Ovary (tissue), 9 donors: ENCODE results near the gene BRSK2. TPM values are rescaled to one million over a fixed set of nuclear protein-coding genes. Genes with fewer than 3 reads are reported as not detected.

Experiments
- DNase-seq, 5 donors: peaks; one replicate each; pipeline ENCODE4 v3.0.0-alpha.2; 2019 to 2020
- H3K27ac ChIP-seq, 2 donors: fragments of 200-600 bp; one replicate each; pipeline versions ENCODE4 v1.5.1 to v1.8.0; 2019 to 2022
- H3K27me3 ChIP-seq: fragments of 200-600 bp; one replicate; pipeline ENCODE4 v1.8.0; 2022
- H3K36me3 ChIP-seq: fragments of 200-600 bp; sonication (generic); one replicate; pipeline ENCODE4 v1.5.1; 2019
- H3K4me1 ChIP-seq: one replicate; pipeline ENCODE4 v1.8.1; 2013; ENCODE audit warnings: mild to moderate bottlenecking, moderate library complexity; ENCODE audit not compliant: insufficient read depth
- H3K4me3 ChIP-seq: fragments of 200-600 bp; sonication (generic); one replicate; pipeline ENCODE4 v1.5.1; 2017
- H3K9me3 ChIP-seq, 2 donors: fragments of 200-600 bp in 1 of 2; sonication (generic) in 1 of 2; one replicate each; pipeline versions ENCODE4 v1.5.1 to v1.8.1; 2013 to 2019; ENCODE audit warnings: mild to moderate bottlenecking in 1 of 2, moderate library complexity in 1 of 2
- CTCF ChIP-seq, 3 donors: fragments of 450-650 bp in 2 of 3; fragments of 200-600 bp in 1 of 3; IDR thresholded peaks; one replicate each; pipeline versions ENCODE4 v1.5.1 to v1.8.0; 2016 to 2022; ENCODE audit warnings: antibody characterized with exemption in 3 of 3, mild to moderate bottlenecking in 1 of 3
- EP300 ChIP-seq: sonication (generic); formaldehyde crosslinking; IDR thresholded peaks from one replicate; pipeline ENCODE4 v1.6.1; 2017; ENCODE audit warnings: antibody characterized with exemption
- POLR2A ChIP-seq: fragments of 450-650 bp; IDR thresholded peaks from one replicate; pipeline ENCODE4 v1.6.1; 2017; ENCODE audit warnings: antibody characterized with exemption, mild to moderate bottlenecking, moderate library complexity
- WGBS, 3 donors: extraction: QIAGEN DNeasy Blood & Tissue Kit in 1 of 3; methylation state at CpG; one replicate each; pipeline versions ENCODE4 v1.1.5 to v1.1.7; 2013 to 2017; 5-methylcytosine and 5-hydroxymethylcytosine counted together
- intact Hi-C, 4 donors: fragments of 100-400 bp; cut with DNase I; formaldehyde crosslinking; loops; one replicate each; pipeline versions ENCODE4 v1.11.0 to v1.15.1; 2022 to 2023
- polyA plus RNA-seq, 2 donors: library from polyadenylated mRNA; stranded (reverse); fragments of 200-250 nt in 1 of 2; fragments of 350-450 nt in 1 of 2; fragmentation: Illumina TruSeq in 1 of 2; extraction: RNeasy Lipid Tissue Mini Kit (QIAGEN cat#74804) in 1 of 2; gene quantifications; one replicate each; pipeline ENCODE4 v1.2.3, GENCODE V29; 2013 to 2014
- total RNA-seq, 7 donors: library from RNA; depleted of rRNA in 2 of 7; stranded (reverse); fragments of >200 nt in 2 of 7; fragmentation: NEBNext Ultra II Directional in 3 of 7; extraction: Animal tissue kit (Norgen Biotek cat#: 25700) in 3 of 7; gene quantifications; one replicate each; pipeline versions ENCODE4 v1.1.0 to v1.2.4, GENCODE V29; 2016 to 2023
- donor health status: DM: no; HTN: no; CAD: no; lungs with moderate emphysema.
- donor health status: DM: no; HTN: no; CAD: no.
- donor health status: Bipolar disorder and iron deficiency.
- donor health status: DM: yes; HTN: yes; CAD: no.
- donor health status: DM: no; HTN: no; CAD: no.
- donor health status: DM: yes; HTN: yes; CAD: no.

Gene BRSK2
- total and polyA plus RNA-seq, 9 donors, result 0.22 to 1.5 (median 0.52) TPM

- H3K27me3 ChIP-seq, result no peaks in the 10 kb centered on the region
- no peak overlapping the region for H3K4me3 ChIP-seq
- H3K4me1 ChIP-seq, result peaks cover 35% of the 10 kb centered on the region
- H3K27ac ChIP-seq, result no peak overlapping the region
- intact Hi-C loops, result no loop called here
- WGBS, 3 donors, result 90 to 94% (median 92%) methylated on average over 28 of the region's 28 CpGs
- DNase-seq, result peak in 1 of 5 donors; percentile 10
- no peaks in the 10 kb centered on the region for H3K36me3 ChIP-seq
- TF ChIP-seq EP300 (no peak), POLR2A (no peak), CTCF (IDR thresholded peaks at IDR 0.05) (no peak)
- no peaks in the 10 kb centered on the region for H3K9me3 ChIP-seq
These were observed 115.0 kb downstream of the BRSK2 start for GRCh38 chr11:1504581-1505290.

- Histone ChIP-seq H3K4me1 (peaks cover 35% of the 10 kb centered on the region), H3K9me3 (no peaks in the 10 kb centered on the region)
- DNase-seq, result no peak
These were observed 115.7 kb downstream of the BRSK2 start for GRCh38 chr11:1505480-1505879.

GRCh38 chr11:1506981-1507380 is 117.2 kb downstream of the BRSK2 start:
- WGBS, 3 donors, result 76 to 88% (median 87%) methylated on average over 9 of the region's 9 CpGs
- Histone ChIP-seq H3K4me1 (peaks cover 35% of the 10 kb centered on the region), H3K4me3 (no peak overlapping the region), H3K36me3 (no peaks in the 10 kb centered on the region), H3K27me3 (no peaks in the 10 kb centered on the region), H3K9me3 (no peaks in the 10 kb centered on the region), H3K27ac (no peak overlapping the region)
- DNase-seq, result peak in 1 of 5 donors; percentile 9
- TF ChIP-seq CTCF (IDR thresholded peaks at IDR 0.05), result no peak
- no peak for TF ChIP-seq EP300
- no peak for TF ChIP-seq POLR2A
- intact Hi-C loops, result no loop called here

More at GRCh38 chr11:1505480-1505879, 115.7 kb downstream of the BRSK2 start:
- H3K27ac ChIP-seq, result no peak overlapping the region
- no peaks in the 10 kb centered on the region for H3K36me3 ChIP-seq
- TF ChIP-seq CTCF (IDR thresholded peaks at IDR 0.05), result no peak
- TF ChIP-seq EP300, result no peak
- TF ChIP-seq POLR2A, result no peak
- no peak overlapping the region for H3K4me3 ChIP-seq
- intact Hi-C loops, result no loop called here
- WGBS, 3 donors, result 86 to 91% (median 86%) methylated on average over 11 of the region's 11 CpGs
- H3K27me3 ChIP-seq, result no peaks in the 10 kb centered on the region

- Histone ChIP-seq H3K36me3 (no peaks in the 10 kb centered on the region), H3K27ac (no peak overlapping the region), H3K4me3 (no peak overlapping the region), H3K27me3 (no peaks in the 10 kb centered on the region), H3K4me1 (peaks cover 35% of the 10 kb centered on the region), H3K9me3 (no peaks in the 10 kb centered on the region)
- 67 to 78% (median 68%) methylated on average over 21 of the region's 21 CpGs for WGBS, 3 donors
- TF ChIP-seq EP300 (no peak), POLR2A (no peak), CTCF (IDR thresholded peaks at IDR 0.05) (no peak)
- peak in 1 of 5 donors; percentile 28 for DNase-seq
- intact Hi-C loops, result no loop called here
These were observed 117.8 kb downstream of the BRSK2 start for GRCh38 chr11:1507381-1508140.
